ENCODE results near the gene PER2.

- TF ChIP-seq CTCF (IDR thresholded peaks at IDR 0.05) (no peak), EP300 (IDR thresholded peaks at IDR 0.05) (no peak)
Observed at GRCh38 chr2:238231809-238232208, 56.6 kb downstream of the PER2 start.
